Middle frontal gyrus (tissue), 1 donor: ENCODE measurements around the gene AKNA.

Experiments used
- DNase-seq: peaks from one replicate; pipeline ENCODE4 v3.0.0-alpha.2; 2015; ENCODE audit warnings: low spot score; ENCODE audit errors: extremely low spot score

AKNA gene

DNA sequence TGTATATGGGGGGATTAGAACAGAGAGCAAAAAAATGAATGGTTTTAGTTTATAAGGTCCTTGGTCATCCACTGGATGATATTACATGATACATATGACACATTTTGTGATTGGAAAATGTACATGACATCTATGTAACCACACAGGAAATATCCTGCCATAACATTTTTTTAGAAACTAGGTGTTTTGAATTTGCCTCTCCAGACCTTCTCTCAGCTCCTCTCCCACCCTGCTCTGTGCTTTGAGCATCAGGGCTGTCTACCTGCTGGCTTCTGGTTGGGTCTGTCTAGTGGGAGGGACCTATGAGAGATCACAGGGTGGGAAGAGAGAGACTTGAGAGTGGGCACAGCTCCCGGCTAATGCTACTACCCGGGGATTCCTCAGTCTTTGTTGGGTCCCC, 24.4 kb downstream of the AKNA start:
- no peak for DNase-seq

DNA sequence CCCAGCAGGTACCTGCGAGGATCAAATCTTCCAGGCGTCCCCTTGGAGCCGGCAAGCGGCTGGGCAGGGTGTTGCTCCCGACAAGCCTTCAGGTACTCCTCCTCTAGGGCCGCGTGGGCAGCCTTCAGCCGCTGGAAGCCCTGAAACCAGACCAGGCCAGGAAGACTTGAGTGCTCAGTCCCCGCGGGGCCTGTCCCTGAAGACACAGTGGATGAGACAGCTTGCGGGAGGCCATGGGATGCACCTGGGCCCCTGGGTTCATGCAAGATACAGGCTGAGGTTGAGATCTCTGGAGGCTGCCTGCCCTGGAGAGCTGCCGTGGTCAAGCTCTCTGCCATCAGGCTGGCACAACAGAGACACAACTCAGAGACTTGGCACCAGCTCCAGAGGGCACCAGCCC, 25.4 kb downstream of the AKNA start:
- DNase-seq = no peak

DNA sequence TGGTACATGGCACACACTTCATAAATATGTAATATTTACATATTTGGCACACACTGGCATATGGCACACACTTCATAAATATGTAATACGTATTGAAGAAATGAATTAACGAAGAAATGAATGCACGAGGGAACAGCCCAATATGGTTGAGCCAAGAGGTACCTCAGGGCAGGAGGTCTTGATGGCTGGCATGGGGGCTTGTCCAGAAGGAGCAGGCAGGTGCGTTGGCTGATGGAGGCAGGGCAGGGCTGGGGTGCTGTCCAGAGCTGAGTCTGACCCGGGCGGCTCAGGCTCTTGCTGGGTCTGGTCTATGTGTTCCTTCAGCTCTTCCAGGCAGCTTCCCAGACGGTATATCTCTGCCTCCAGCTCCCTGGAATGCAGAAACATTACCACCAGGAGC, 26.2 kb downstream of the AKNA start:
- no peak for DNase-seq

DNA sequence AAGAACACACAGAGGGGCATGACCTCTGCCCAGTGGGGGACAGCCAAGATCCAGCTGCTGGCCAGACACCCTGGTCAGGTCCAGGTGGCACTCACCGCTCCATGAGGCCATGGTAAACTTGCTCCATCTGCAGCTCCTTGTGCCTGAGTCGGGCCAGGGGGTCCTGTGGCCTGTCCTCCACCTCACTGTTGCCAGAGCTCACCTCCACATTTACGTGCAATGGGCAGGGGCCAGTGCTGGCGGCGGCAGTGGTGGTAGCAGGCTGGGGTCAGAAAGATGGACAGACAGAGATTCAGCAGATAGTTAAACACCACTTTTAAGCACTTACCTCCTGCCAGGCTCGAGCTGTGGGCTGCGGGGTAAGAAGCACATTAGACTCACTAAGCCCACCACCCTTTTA, 28.0 kb downstream of the AKNA start:
- DNase-seq = no peak

DNA sequence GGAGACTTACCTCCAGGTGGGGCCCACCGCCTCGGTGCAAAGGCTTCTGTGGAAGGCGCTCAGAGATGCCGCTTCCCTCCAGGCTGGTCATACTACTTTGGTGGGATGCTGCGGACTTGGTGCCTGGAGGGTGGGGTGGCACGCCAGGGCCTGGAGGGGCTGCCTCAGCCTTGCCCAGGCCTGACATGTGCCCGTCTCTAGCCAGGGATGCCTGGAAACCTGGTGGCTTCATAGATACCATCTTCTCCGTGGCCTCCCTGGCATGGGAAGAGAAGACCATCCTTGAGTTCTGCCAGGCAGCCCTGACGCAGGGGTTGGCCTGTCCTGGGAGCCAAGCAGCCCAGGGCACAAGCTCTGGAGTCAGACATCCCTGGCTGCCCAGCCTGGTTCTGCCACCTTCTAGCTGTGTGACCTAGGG, 29.9 kb downstream of the AKNA start:
- no peak for DNase-seq

DNA sequence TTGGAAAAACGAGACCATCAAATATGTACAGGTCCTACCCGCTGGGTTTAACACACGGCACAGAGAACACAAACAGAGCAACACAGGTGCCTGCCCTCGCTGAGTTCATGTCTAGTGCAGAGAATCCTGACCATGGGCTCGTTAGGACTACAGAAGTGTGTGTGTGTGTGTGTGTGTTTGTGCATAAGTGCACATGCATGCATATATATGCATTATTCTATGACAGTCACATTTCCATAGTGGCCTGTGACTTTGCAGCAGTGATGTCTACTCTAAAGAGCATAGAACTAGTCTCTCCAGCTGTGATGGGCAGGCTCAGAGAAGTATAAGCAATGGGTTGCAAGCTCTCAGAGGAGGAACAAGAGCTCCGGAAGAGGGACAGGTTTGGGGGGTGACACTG, 30.4 kb downstream of the AKNA start:
- no peak for DNase-seq

DNA sequence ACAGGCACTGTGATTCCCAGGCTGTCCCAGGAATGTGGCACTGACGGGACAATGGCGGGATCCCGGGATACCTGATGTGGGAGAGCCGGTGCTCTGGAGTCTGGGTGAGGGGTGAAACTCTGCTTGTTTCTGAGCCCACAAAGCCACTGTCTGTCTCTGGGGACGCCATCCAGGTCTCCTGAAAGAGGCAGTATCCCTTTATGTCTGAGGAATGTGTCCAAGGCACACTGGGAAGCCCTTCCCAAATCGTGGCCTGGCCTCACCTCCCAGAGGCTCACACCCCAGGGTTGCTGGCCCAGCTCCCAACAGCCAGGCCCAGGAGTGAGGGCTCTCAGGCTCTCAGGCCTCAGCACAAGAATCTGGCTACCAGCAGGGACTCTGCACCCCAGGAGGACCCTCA, 31.0 kb downstream of the AKNA start:
- no peak for DNase-seq

DNA sequence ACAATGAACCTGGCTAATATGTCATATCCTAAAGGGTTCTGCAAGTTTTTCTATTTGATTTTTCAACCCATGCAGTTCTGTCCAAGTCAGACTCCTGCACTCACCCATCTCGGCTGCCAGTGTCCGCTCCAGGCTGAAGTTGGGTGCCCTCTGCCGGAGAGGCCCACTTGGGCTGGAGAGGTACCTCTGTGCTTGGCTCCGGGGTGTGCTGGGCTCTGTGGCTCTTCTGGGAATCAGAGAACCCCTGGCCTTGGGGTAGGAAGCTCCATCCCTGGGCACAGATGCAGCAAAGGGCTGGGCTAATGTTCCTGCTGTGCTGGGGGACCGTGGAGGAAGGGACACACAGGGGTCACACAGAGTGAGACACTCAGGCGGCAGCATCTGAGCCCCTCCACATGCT, 32.0 kb downstream of the AKNA start:
- DNase-seq = no peak

DNA sequence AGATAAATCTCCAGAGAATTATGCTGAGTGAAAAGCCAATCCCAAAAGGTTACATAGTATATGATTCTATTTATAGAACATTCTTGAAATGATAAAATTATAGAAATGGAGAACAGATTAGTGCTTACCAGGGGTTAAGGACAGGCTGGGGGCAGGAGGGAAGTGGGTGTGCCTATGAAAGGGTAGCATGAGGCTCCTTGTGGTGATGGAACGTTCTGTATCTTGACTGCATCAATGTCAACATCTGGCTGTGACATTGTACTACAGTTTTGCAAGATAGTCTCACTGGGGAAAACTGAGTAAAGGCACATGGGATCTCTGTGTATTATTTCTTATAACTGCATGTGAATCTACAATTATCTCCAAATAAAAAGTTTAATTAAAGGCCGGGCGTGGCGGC, 35.9 kb downstream of the AKNA start:
- no peak for DNase-seq

DNA sequence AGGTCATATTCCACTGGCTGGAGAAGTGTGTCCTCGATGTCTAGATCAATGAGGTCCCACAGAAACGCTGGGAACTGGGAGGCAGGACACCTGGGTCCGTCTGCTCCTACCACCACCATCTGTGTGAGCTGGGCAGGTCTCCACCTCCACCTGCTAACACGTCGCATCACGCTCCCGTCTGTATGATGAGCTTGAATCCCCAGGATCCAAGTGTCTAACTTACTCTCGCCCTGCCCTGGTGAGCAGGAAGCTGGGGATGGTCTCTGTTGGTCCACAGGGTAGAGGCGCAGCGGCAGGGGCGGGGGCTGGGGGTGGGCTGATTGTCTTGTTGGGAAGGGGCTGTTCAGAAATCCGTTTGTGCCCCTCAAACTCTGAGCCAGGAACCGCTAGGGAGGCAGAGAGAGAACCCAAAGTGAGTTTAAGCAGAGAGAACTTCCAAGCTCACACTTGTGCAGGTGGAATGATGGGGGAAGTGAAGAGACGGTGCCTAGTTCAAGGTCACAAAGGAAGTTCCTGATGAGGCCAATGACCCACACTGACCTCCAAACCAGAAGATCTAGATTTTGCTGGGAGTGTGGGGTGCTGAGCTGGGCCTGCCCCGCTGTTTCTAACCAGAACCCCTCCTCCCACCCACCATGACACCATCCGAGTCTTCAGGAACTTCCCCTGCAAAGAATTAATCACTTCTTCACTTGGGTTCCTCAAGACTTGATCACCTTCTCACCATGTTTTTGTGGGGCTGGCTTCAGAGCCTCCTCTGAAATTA, 37.0 kb downstream of the AKNA start:
- DNase-seq = no peak

DNA sequence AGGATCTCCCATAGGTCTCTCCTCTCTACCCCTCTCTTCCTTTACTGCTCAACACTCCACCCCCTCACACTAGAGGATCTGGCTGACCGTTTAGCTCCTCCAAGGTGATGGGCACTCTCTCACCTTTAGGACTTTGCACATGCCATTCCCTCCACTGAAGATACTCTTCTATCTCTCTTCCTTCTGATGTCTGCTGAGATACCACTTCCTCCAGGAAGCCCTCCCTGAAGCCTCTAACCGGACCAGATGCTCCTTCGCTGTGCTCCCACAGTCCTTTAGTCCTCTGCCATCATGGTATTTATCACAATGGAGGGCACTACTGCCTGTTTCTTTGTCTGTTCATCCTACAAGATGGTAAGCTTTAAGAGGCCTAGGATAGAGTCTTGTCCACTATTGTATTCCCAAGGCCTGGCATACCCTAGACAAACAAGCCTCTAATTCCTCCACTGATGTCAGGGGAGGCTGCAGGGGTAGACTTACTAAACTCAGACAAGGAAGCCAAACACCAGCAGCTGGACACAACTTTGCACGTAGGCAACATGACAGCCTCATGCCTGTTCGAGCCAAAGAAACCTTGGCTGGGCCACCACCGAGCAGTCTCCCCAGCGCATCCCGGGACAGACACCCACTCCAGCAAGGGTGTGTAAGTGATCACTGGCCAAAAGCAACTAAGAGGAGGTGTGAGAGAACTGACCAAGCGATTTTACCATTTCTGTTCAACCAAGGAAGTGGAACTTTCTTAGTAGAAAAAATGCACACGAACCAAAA, 37.9 kb downstream of the AKNA start:
- DNase-seq = no peak

DNA sequence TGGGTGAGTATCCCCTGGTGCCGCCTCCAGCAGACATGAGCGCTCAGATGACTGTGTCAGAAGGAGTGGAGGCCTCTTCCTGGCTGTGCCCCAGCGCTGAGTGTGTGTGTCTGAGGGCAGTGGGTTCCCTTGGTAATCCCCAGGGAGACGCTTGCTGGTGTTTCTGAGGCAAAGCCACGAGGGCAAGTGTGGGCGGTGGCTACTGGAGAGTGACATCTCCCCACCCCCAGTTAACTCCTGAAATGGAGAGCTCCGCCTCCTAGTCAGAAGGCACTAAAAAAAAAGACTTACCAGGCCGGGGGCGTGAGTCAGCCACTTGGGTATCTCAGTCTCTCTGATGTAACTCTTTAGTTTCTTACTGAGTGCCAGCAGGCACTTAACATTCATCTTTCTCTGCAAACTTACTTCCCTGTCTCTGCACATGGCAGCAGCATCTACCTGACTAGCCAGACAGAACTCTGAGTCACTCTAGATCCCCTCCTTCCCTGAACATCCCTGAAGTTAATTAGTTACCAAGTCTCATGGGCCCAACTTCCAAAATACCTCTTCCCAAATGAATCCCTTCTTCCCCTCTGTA, 38.8 kb downstream of the AKNA start:
- DNase-seq = no peak

DNA sequence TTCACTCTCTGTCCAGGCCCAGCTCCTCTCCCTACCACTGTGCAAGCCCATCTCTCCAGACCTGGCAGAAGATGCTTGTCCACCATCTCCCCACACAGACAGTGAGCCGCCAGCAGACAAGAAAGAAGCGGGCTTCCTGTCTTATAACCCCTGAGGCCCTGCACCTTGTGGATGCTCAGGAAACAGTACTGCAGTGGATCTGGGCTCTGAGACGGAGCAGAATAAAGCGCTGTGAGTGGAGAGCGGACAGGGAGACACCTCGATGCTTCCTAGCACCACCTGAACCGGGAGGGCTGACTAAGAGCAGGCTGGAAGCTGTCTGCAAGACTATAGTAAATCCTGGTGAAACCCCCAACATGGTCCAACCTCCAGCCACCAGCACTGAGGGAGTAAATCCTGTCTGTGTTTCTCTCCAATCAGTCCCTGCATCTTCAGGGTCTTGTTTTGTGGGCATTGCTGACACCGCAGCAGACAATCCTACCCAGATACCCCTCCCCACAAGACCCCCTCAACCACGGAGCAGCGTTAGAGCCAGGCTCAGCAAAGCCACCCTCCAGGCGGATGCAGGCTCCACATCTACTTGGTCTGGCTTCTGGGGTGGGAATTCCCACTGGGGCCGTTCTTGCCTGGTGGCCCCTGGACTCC, 39.4 kb downstream of the AKNA start:
- DNase-seq = no peak

DNA sequence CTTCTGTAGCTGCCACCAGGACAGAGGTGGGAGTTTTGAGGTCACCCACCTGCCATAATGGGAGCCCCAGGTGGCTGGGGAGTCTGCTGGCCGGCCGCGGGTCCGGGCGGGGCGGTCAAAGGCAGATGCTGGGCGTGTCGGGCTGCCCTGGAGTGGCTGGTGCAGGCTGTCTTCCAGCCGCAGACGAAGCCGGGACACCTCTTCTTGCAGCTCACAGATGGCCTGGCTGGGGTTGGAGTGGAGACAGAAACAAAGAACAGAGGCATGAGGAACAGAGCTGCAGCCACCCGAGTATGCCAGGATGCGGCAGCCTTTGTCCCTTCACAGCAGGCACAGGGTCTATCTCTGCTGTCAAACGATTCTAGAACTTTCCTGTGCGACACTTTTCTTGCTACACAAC, 40.1 kb downstream of the AKNA start:
- DNase-seq = no peak

DNA sequence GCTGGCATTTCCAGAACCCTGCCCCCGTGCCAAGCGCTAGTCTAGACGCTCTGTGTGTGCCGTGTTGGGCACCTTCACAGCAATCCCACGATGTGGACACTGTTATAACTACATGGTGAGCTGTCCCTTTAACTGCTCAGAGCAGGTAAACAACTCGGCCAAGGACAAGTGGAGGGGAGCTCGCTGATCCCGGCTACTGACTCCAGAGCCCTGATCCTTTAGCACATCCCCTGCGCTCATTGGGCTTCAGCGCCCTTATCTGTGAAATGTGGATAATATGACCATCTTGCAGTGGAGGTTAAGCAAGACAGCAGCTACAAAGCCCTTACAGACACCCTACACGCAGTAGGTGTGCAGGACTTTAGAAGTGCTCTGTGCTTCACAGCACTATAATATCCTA, 41.6 kb downstream of the AKNA start:
- DNase-seq = no peak

DNA sequence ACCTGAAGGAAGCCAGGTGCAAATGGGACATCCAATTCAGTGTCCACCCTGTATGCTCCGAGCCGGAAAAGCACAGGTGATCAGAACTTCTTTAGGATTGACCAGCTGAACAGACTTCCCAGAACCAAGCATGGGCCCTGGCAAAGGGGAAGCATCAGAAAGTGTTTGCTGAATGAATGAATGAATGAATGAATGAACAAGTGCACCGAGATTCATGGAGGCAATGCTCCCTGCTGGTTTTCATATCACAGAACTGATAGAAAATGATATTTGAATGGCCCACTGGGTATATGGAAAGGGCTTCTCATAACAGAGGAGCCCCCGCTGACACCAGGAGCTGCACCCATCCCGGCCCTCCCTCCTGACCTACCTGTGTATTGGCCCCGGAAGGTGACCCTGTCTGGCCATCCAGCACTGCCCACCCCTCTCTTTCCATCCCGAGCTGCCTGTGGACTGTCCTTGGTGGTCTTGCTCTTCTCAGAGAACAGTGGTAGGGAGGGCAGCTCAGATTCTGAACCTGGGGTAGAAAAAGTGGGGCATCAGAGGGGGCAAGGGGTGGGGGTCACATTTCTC, 42.2 kb downstream of the AKNA start:
- DNase-seq = no peak

DNA sequence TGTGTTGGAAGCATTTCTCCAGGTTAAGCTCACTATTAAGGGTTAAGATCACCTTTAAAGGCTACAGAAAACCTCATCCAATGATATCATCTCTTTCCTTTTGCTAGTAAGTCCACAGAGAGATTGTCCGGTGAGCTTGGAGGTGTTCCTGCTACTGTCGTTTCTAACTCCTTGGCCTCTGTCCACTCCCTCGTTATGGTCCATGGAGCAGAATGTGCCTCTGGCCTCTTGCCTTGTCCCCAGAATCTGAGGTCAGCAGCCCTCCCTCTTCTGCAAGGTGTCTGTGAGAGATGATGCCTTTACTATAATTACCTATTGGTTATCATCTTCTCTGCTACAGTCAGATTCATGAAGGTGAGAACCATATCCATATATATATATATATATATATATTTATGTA, 43.1 kb downstream of the AKNA start:
- no peak for DNase-seq

DNA sequence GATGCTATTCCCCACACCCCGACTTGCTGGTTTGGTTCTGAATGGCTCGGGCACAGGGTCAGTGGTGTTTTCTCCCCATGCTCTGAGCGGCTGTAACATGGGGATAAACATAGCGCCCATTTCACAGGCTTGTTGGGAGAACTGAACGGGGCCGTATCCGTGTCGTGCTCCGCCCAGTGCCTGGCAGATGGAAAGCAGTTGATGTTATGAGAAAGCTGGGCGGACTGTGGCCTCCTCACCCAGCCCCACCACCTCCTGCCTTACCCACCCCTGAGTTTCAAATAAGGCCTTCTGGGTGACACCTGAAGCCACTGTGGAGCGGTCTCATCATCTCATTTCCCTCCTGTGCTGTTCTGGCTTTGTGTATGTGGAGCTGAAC, 43.6 kb downstream of the AKNA start:
- DNase-seq = no peak

DNA sequence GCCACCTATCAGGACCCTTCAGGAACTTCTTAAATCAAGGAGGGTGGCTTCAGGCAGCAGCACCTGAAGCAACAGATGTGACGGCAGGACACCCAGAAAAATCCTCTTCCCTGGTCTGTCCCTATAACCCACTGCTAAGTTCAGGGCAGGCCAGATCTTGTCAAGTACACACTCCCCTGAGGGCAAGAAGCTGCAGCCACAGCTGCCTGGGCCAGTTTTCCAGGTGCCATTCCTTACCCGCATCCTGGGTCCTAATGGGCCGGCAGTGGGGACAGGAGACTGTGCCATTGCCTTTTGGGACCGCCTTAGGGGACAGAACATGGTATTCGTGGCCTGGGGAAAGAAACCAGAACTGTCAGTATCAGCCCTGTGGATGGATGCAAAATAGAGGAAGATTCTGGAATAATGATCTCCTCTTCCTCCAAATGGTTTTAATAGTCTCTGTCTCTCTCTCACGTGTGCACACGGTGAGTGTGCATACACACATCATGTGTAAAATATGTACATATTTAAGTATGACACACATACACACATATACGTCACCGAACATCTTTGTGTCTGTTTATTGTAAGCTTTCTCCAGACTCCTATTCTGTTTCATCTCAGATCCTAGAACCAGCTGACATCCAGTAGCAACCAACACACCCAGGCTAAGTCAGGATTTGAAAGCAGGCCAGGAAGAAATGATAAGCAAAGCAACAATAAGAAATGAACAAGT, 44.2 kb downstream of the AKNA start:
- DNase-seq = no peak

DNA sequence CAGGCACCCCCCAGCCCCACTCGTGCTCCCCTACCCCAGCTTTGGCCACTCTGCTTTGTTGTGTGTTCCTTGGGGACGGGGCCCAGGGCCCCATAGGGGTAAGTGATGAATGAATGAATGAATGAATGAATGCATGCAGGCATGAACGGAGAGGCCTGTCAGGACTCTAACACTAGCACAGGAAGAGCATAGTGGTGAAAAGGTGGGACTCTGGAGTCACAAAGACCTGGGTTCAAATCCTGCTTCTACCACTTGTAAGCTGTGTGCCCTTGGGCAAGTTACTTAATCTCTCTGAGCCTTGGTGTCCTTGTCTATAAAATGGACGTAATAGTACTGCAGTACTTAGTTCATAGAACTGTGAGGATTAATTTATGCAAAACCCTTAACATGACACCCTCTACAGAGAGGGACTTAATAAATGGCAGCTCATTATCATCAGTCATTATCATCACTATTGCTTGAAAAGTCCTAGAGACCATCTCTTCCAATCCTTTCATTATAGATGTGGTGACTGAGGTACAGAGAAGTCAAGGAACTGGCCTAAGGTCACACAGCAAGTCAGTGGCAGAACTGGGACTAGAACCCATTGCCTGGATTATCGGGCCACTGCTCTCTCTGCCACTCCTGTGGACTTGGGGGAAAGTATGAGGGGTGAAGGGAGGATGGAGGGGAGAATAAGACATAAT, 44.9 kb downstream of the AKNA start:
- DNase-seq = no peak

DNA sequence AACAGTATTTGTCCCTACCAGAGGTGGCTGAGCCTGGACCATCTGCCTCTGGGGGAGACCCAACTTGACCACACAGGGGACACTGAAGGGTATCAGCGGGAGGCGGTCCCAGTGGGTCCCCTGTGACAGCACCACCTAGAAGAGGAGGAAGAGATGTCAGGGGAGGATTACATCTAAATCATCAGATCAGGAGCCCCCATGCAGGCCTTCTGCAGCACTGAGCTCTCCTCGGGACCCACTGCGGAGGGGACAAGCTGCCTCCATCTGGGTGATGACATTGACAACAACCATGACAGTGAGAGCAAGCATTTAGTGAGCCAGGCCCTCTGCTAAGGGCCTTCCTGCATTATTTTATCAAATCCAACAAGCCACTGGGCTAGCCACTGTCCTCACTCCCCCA, 45.8 kb downstream of the AKNA start:
- DNase-seq = no peak
